GM19025 (cell line): ENCODE measurements around the gene IFNL3.
"Not testable (repeated sequence)": the region's sequence is repeated elsewhere in the genome, so short reads cannot be mapped to it uniquely, and the experiment has no call there.

Source experiments
- ATAC-seq: cut with Tn5 transposase; IDR thresholded peaks from one replicate; pipeline ENCODE4 v1.9.1; 2021; ENCODE audit warnings: mild to moderate bottlenecking, low read depth, moderate library complexity; ENCODE audit not compliant: unreplicated experiment

IFNL3 gene

DNA sequence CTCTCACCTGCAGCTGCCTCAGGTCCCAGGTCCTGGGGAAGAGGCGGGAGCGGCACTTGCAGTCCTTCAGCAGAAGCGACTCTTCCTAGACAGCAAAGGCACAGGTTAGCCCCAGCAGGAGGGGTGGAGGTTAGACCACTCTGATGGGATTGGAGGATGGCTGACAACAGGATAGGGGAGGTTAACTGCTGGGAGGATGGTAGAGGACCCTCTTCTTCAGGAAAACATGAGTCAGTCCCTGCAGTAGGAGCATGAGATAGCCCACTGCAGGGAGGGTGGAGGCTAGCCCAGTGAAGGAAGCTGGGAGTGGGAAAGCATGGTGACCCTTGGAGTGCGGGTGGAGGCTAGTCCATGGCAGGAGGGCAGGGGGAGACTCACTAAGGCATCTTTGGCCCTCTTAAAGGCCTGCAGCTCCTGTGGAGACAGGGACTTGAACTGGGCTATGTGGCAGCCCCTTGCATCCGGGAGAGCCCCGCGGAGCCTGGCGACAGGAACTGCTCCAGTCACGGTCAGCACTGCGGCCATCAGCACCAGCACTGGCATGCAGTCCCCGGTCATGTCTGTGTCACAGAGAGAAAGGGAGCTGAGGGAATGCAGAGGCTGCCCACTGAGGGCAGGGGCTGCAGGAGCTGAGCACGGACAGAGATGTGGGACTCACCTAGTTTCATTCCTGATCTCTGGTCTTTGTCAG lies at the start of gene IFNL3:
TSS of gene IFNL3 (minus strand) at position 597 of the 691 bp plus-strand sequence. CDS start at position 558, 39 bp downstream.
- ATAC-seq: not testable (repeated sequence)

DNA sequence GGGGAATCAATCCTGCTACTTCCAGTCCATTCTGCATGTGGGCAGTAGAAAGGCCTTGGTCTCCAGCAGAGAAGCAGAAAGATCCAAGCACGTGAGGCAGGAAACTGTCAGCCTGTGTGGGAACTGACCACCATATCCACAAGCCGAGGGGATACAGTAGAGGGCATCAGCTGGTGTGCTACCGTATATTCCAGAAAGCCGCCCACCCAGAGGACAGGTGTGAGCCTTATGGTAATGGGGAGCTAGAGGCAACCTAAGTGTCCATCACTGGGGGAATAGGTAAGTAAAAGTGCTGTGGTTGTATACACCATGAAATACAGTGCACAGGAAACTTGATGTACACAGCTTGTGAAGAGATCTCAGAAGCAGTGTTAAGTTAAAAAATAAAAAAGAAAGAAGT lies 48.6 kb upstream of the IFNL3 start:
- no peak for ATAC-seq

DNA sequence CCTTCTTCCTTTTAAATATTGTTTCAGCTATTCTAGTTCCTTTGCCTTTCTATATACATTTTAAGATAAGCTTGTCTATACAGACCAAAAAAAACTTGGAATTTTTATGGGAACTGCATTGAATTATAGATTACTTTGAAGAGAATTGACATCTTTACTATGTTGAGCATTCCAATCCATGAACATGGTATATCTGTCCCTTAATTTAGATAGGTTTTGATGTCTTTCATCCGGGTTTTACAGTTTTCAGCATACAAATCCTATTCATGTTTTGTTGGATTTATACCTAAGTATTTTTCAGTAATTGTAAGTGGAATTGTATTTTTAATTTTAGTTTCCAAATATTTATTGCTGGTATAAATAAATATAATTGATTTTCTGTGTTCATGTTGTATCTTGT lies 39.2 kb upstream of the IFNL3 start:
- no peak for ATAC-seq

DNA sequence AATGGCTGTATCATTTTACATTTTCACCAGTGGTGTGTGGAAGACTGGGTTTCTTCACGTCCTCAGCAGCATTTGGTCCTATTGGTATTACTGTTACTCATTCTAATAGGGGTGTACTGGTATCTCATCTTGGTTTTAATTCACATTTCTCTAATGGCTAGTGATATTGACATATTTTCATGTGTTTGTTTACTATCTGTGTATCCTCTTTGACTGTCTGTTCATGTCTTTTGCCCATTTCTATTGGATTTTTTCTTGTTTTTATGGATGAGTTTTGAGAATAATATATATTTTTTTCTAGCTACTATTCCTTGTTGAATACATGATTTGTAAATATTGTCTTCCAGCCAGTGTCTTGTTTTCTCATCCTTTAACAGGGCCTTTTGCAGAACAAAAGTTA lies 37.2 kb upstream of the IFNL3 start:
- ATAC-seq: no peak

- ATAC-seq: no peak
Measured at GRCh38 chr19:39277598-39277997, 32.8 kb upstream of the IFNL3 start.

- no peak for ATAC-seq
Measured at GRCh38 chr19:39276740-39277139, 31.9 kb upstream of the IFNL3 start.

DNA sequence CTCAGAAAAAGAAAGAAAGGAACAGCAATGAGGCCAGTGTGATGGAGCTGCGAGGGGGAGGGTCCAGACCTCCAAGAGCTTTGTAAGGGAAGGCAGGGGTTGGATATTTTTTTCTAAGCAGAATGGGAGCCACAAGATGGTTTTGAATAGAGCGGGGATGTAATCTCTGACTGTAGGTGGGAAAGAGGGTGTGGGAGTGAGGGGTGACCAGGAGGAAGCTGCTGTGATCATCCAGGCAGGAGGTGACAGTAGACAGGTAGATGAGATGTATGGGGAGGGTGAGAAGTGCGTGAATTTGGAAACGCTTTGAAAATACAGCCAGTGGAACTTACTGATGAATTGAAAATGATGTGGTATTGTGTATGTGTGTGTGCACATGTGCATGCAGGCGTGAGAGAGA lies 30.8 kb upstream of the IFNL3 start:
- no peak for ATAC-seq

DNA sequence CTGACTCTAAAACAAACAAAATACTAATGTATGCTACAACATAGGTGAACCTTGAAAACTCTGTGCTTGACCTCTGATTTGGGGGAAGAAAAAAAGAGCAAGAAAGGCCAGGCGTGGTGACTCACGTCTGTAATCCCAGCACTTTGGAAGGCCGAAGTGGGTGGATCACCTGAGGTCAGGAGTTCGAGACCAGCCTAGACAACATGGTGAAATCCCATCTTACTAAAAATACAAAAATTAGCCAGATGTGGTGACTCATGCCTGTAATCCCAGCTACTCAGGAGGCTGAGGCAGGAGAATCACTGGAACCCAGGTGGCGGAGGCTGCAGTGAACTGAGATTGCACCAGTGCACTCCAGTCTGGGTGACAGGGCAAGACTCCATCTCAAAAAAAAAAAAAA lies 29.1 kb upstream of the IFNL3 start:
- ATAC-seq: not testable (repeated sequence)

DNA sequence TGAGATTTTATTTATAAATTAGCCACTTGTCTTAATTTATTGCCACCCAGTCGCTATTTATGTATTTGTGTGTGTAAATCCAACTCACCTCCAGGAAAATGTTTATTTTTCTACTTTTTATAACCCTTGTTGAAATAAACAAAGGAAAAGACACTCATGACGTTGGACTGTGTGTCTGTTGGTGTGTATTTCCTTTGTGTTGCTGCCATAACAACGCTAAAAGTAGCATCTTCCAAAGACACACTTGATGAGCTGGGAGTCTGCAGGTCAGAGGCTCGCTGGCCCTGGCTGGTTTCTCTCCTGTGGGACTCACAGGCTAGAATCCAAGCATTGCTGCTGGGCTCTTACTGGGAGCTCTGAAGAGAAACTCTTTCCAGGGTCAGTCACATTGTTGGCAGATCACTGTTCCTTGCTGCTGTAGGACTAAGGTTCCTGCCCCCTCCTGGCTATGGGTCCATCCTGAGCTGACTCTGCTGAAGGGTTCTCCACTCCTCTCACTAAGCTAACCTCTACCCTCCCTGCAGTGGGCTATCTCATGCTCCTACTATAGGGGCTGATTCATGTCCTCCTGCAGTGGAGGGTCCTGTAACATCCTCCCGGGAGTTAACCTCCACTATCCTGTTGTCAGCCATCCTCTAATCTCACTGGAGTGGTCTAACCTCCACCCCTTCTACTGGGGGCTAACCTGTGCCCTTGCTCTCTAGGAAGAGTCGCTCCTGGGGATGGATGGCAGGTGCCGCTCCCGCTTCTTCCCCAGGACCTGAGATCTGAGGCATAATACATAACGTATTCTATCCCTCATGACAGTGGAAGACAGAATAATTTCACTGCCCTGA lies 25.4 kb upstream of the IFNL3 start:
- ATAC-seq: no peak

GRCh38 chr19:39269369-39269768 lies 24.6 kb upstream of the IFNL3 start:
- not testable (repeated sequence) for ATAC-seq

DNA sequence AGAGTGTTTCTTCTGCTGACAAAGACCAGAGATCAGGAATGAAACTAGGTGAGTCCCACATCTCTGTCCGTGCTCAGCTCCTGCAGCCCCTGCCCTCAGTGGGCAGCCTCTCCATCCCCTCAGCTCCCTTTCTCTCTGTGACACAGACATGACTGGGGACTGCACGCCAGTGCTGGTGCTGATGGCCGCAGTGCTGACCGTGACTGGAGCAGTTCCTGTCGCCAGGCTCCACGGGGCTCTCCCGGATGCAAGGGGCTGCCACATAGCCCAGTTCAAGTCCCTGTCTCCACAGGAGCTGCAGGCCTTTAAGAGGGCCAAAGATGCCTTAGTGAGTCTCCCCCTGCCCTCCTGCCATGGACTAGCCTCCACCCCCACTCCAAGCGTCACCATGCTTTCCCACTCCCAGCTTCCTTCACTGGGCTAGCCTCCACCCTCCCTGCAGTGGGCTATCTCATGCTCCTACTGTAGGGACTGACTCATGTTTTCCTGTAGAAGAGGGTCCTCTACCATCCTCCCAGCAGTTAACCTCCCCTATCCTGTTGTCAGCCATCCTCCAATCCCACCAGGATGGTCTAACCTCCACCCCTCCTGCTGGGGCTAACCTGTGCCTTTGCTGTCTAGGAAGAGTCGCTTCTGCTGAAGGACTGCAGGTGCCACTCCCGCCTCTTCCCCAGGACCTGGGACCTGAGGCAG lies 23.9 kb upstream of the IFNL3 start:
- not testable (repeated sequence) for ATAC-seq

- ATAC-seq: not testable (repeated sequence)
Measured at GRCh38 chr19:39268085-39268484, 23.3 kb upstream of the IFNL3 start, which contains the start of gene IFNL2. Gene IFNL2, plus strand, starts transcription at chr19:39268396. Its CDS starts 173 bp downstream, at chr19:39268569.

DNA sequence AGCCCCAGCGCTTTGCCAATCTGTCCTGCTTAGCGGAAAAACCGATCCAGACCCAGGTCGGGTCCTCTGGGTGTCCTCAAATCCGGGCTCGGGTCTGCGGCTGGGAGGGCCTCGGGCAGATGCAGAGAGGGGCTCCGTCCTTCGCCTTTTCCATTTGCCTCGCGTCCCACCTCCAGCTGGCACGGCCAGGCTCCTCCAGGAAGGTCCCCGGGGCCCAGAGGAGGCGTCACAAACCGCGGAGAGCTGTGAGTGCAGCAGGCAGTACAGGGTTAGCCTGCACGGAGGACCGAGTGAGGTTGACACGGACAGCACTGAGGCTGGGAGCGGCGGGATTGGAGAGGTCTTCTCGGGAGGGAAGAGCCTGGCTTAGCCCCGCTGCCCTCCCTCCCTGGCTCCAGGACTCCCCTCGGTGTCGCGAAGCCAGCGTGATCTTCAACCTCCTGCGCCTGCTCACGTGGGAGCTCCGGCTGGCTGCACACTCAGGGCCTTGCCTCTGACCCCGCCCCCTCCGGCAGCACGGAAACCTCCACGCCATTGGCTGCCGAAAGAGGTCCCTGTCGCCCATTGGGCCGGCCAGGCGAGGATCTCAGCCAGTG lies 20.6 kb upstream of the IFNL3 start:
- no peak for ATAC-seq

GRCh38 chr19:39264306-39265290 lies 19.8 kb upstream of the IFNL3 start:
- ATAC-seq: no peak

DNA sequence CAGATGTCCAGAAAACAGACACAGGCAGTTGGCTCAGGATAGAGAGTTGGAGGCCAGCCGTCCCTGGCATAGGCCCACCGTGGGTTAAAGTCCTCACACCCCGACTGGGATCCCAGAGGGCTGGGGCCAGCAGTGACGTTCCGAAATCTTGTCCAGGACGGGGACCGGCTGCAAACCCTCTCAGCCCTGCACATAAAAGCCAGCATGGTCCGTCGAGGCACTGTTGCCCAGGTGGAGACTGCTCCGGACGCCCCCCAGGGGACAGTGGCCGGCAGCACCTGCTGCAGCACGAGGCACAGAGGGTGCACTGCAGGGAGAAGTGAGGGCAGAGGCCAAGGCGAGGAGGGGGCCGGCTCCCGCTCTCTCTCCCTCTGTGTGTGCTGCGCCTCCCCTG lies 19.1 kb upstream of the IFNL3 start:
- ATAC-seq: no peak

DNA sequence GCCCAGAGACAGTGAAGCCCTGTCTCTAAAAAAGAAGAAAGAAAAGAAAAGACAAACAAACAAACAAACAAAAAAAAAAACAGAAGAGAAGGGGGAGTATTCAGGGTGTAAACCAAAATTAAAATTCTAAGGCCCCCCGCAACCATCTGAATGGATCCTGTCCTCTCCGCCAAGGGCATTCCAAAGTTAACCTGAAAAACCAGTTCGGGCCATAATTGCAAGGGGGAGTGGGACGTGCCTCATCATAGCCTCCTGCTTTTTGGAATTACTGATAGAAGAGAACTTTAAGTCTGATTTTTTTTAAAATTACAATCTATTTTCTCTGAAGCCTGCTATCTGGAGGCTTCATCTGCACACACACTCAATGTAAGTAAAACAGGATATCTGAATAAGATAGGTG lies 17.7 kb upstream of the IFNL3 start:
- ATAC-seq: no peak

GRCh38 chr19:39261704-39262103 lies 16.9 kb upstream of the IFNL3 start:
- ATAC-seq: no peak

DNA sequence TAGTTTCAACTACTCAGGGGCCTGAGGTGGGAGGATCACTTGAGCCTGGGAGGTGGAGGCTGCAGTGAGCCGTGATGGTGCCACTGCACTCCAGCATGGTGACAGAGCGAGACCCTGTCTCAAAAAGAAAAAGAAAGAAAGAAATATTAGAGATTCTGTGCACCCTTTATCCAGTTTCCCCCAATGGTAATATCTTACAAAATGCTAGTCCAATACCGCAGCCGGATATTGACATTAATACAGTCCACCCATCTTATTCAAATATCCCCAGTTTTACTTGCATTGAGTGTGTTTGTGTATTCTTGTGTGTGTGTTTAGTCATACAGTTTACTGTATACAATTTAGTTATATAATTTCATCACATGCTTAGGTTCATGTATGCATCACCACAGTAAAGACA lies 12.4 kb upstream of the IFNL3 start:
- no peak for ATAC-seq

- ATAC-seq: no peak
Measured at GRCh38 chr19:39254531-39255345, 9.9 kb upstream of the IFNL3 start.
